ENCODE measurements around the gene MAN2B2.

DNA sequence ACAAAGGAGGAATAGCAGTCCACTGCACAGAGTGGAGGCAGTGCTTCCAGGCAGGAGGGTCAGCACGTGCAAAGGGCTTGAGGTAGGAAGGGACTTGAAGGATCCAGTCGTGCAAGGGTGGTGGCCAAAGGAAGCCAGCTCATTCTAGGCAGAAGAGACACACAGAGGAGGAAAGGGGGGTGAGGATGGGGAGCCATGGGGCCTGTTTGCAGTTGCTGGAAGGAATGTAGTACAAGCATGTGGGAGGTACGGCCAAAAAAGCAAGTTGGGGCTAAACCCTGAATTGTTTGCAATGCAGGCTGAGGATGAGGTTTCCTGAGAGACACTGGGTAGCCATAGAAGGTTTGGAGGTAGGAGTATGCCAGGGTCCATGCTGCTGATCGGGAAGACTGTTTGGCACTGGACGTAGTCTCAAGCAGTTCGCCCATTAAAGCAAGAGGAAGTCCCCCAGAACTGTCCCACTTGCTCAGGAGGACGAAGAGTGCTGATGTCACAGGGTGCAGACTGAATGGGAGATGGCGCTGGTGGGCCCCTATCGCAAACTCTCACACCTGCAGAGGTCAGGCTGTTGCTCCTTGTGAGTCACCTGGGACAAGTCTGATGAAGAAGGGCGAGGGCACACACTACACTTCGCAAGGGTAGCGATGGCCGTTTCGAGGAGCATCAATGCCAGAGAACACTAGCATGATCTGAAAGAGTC, 9.1 kb upstream of the MAN2B2 start:
- TF ChIP-seq, protein P1, sequence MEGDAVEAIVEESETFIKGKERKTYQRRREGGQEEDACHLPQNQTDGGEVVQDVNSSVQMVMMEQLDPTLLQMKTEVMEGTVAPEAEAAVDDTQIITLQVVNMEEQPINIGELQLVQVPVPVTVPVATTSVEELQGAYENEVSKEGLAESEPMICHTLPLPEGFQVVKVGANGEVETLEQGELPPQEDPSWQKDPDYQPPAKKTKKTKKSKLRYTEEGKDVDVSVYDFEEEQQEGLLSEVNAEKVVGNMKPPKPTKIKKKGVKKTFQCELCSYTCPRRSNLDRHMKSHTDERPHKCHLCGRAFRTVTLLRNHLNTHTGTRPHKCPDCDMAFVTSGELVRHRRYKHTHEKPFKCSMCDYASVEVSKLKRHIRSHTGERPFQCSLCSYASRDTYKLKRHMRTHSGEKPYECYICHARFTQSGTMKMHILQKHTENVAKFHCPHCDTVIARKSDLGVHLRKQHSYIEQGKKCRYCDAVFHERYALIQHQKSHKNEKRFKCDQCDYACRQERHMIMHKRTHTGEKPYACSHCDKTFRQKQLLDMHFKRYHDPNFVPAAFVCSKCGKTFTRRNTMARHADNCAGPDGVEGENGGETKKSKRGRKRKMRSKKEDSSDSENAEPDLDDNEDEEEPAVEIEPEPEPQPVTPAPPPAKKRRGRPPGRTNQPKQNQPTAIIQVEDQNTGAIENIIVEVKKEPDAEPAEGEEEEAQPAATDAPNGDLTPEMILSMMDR (IDR thresholded peaks at IDR 0.05): no peak
- no peak for TF ChIP-seq EP300 (IDR thresholded peaks at IDR 0.05)

Data from sigmoid colon (tissue), 4 donors.